Activated CD4-positive, alpha-beta T cell treated with anti-CD3 and anti-CD28 coated beads, Interleukin-2, Interleukin-6, amounts not matched to agents 100 ng/mL and 50 ng/mL, durations not matched to agents 16 hours and 8 hours (primary cell): ENCODE results near the gene MPZL1.
"Not testable (repeated sequence)": the region's sequence is repeated elsewhere in the genome, so short reads cannot be mapped to it uniquely, and the experiment has no call there.

Source experiments
- DNase-seq: peaks from one replicate; pipeline ENCODE4 v3.0.0-alpha.2; 2020

The MPZL1 gene

GRCh38 chr1:167784876-167785550 lies 63.2 kb downstream of the MPZL1 start:
- no peak for DNase-seq

GRCh38 chr1:167786502-167786901 lies 64.7 kb downstream of the MPZL1 start:
- no peak for DNase-seq

GRCh38 chr1:167789501-167789900 lies 67.7 kb downstream of the MPZL1 start:
- DNase-seq = no peak

GRCh38 chr1:167790117-167790516 lies 68.3 kb downstream of the MPZL1 start:
- DNase-seq = no peak

GRCh38 chr1:167791281-167792187 lies 69.8 kb downstream of the MPZL1 start:
- no peak for DNase-seq

GRCh38 chr1:167792188-167792565 lies 70.4 kb downstream of the MPZL1 start:
- no peak for DNase-seq

GRCh38 chr1:167794043-167794442 lies 72.3 kb downstream of the MPZL1 start:
- DNase-seq = no peak

- DNase-seq = no peak
These were observed 74.3 kb downstream of the MPZL1 start for GRCh38 chr1:167795810-167796740.

- peak; percentile 21 for DNase-seq
These were observed 75.2 kb downstream of the MPZL1 start for GRCh38 chr1:167797015-167797414.

- DNase-seq = no peak
These were observed 77.2 kb downstream of the MPZL1 start for GRCh38 chr1:167798952-167799351.

GRCh38 chr1:167799747-167800146 lies 78.0 kb downstream of the MPZL1 start:
- DNase-seq = no peak

GRCh38 chr1:167800251-167800650 lies 78.5 kb downstream of the MPZL1 start:
- DNase-seq = no peak

GRCh38 chr1:167802235-167802634 lies 80.5 kb downstream of the MPZL1 start:
- no peak for DNase-seq

- peak; percentile 95 for DNase-seq
These were observed 81.8 kb downstream of the MPZL1 start for GRCh38 chr1:167803358-167804207.

- DNase-seq = peak; percentile 51
These were observed 83.3 kb downstream of the MPZL1 start for GRCh38 chr1:167805041-167805556.

GRCh38 chr1:167806235-167806634 lies 84.5 kb downstream of the MPZL1 start:
- not testable (repeated sequence) for DNase-seq

- not testable (repeated sequence) for DNase-seq
These were observed 84.9 kb downstream of the MPZL1 start for GRCh38 chr1:167806676-167807075.

- no peak for DNase-seq
These were observed 86.3 kb downstream of the MPZL1 start for GRCh38 chr1:167808104-167808503.

GRCh38 chr1:167808690-167809089 lies 86.9 kb downstream of the MPZL1 start:
- no peak for DNase-seq

- no peak for DNase-seq
These were observed 91.2 kb downstream of the MPZL1 start for GRCh38 chr1:167812972-167813371.

- DNase-seq = no peak
These were observed 93.9 kb downstream of the MPZL1 start for GRCh38 chr1:167815650-167816049.
